NCI-H2029 (cell line): ENCODE measurements around the gene SERTAD3.
"Not testable (repeated sequence)": the region's sequence is repeated elsewhere in the genome, so short reads cannot be mapped to it uniquely, and the experiment has no call there.

Experiments used
- DNase-seq: peaks from one replicate; lab custom pipeline; 2025; lab: John Stamatoyannopoulos, UW

SERTAD3 gene

GRCh38 chr19:40457953-40458596 lies 13.9 kb upstream of the SERTAD3 start:
- DNase-seq = no peak

- no peak for DNase-seq
Measured at GRCh38 chr19:40457048-40457447, 12.9 kb upstream of the SERTAD3 start.

GRCh38 chr19:40453943-40454342 lies 9.8 kb upstream of the SERTAD3 start:
- not testable (repeated sequence) for DNase-seq

GRCh38 chr19:40453151-40453735 lies 9.1 kb upstream of the SERTAD3 start:
- no peak for DNase-seq

- no peak for DNase-seq
Measured at GRCh38 chr19:40452016-40452415, 7.9 kb upstream of the SERTAD3 start.

- DNase-seq = no peak
Measured at GRCh38 chr19:40450664-40451063, 6.5 kb upstream of the SERTAD3 start.

GRCh38 chr19:40449506-40449905 lies 5.4 kb upstream of the SERTAD3 start:
- DNase-seq = no peak

- DNase-seq = no peak
Measured at GRCh38 chr19:40446263-40446784, 2.2 kb upstream of the SERTAD3 start.

- peak; percentile 42 for DNase-seq
Measured at GRCh38 chr19:40445780-40446262, 1.7 kb upstream of the SERTAD3 start.

- DNase-seq = no peak
Measured at GRCh38 chr19:40444825-40445312, 734 bp upstream of the SERTAD3 start.

- DNase-seq = peak; percentile 99
Measured at GRCh38 chr19:40443131-40443999, 770 bp downstream of the SERTAD3 start.

- DNase-seq = no peak
Measured at GRCh38 chr19:40442328-40443130, 1.6 kb downstream of the SERTAD3 start.

- DNase-seq = no peak
Measured at GRCh38 chr19:40441719-40442253, 2.3 kb downstream of the SERTAD3 start.

- no peak for DNase-seq
Measured at GRCh38 chr19:40438284-40438683, 5.9 kb downstream of the SERTAD3 start.

- peak; percentile 82 for DNase-seq
Measured at GRCh38 chr19:40433391-40434216, 10.5 kb downstream of the SERTAD3 start.

- not testable (repeated sequence) for DNase-seq
Measured at GRCh38 chr19:40432760-40433159, 11.4 kb downstream of the SERTAD3 start.

GRCh38 chr19:40431698-40432097 lies 12.4 kb downstream of the SERTAD3 start:
- DNase-seq = no peak

GRCh38 chr19:40430242-40430641 lies 13.9 kb downstream of the SERTAD3 start:
- not testable (repeated sequence) for DNase-seq

GRCh38 chr19:40428197-40428596 lies 15.9 kb downstream of the SERTAD3 start:
- not testable (repeated sequence) for DNase-seq
